Stimulated activated CD8-positive, alpha-beta memory T cell treated with anti-CD3 and anti-CD28 coated beads, Interleukin-4, amount 100 ng/mL, for 24 hours (primary cell): ENCODE results near the gene ZNF778.
A peak's percentile ranks its signal among the peaks of the same experiment; 100 is the strongest.

Experiments used
- DNase-seq: peaks from one replicate; pipeline ENCODE4 v3.0.0-alpha.2; 2020; ENCODE audit warnings: low read depth

ZNF778 gene

GRCh38 chr16:89194340-89195311, 22.9 kb upstream of the ZNF778 start:
- no peak for DNase-seq

GRCh38 chr16:89195521-89196171, 21.9 kb upstream of the ZNF778 start:
- DNase-seq = no peak

- no peak for DNase-seq
Measured at GRCh38 chr16:89197033-89197632, 20.4 kb upstream of the ZNF778 start.

GRCh38 chr16:89197633-89198416, 19.7 kb upstream of the ZNF778 start:
- no peak for DNase-seq

- DNase-seq = no peak
Measured at GRCh38 chr16:89198417-89199240, 18.9 kb upstream of the ZNF778 start.

GRCh38 chr16:89199241-89200123, 18.0 kb upstream of the ZNF778 start:
- no peak for DNase-seq

GRCh38 chr16:89200124-89200849, 17.2 kb upstream of the ZNF778 start, which contains the start of gene SLC22A31:
SLC22A31 (minus strand) TSS chr16:89200537; CDS start chr16:89200501, 36 bp downstream.
- no peak for DNase-seq

- no peak for DNase-seq
Measured at GRCh38 chr16:89200850-89201411, 16.6 kb upstream of the ZNF778 start.

- DNase-seq = peak; percentile 65
Measured at GRCh38 chr16:89201439-89202377, 15.8 kb upstream of the ZNF778 start.

- no peak for DNase-seq
Measured at GRCh38 chr16:89202422-89203215, 14.9 kb upstream of the ZNF778 start.

GRCh38 chr16:89207993-89208392, 9.5 kb upstream of the ZNF778 start:
- no peak for DNase-seq

GRCh38 chr16:89209522-89210044, 7.9 kb upstream of the ZNF778 start:
- no peak for DNase-seq

- DNase-seq = no peak
Measured at GRCh38 chr16:89210165-89210903, 7.2 kb upstream of the ZNF778 start.

- DNase-seq = no peak
Measured at GRCh38 chr16:89210904-89211515, 6.5 kb upstream of the ZNF778 start.

GRCh38 chr16:89216315-89217137, 977 bp upstream of the ZNF778 start:
- DNase-seq = peak; percentile 75
